HepG2 (cell line): ENCODE results near the gene DLEC1. TPM values are rescaled to one million over a fixed set of nuclear protein-coding genes. Genes with fewer than 3 reads are reported as not detected.

Experiments
- ATF7 ChIP-seq, 2 experiments: fragments of 450-650 bp in 1 of 2; sonication (generic) in 1 of 2; formaldehyde crosslinking in 1 of 2; IDR thresholded peaks; 2 replicates each; pipeline versions ENCODE4 v1.4.0 to v1.6.1; 2016 to 2020; ENCODE audit warnings: antibody characterized with exemption in 1 of 2, mild to moderate bottlenecking in 1 of 2, missing genetic modification reagents in 1 of 2
- MIXL1 ChIP-seq: IDR thresholded peaks from 2 replicates; pipeline ENCODE4 v1.6.1; 2016
- RBAK ChIP-seq: sonication (generic); formaldehyde crosslinking; IDR thresholded peaks from 2 replicates; pipeline ENCODE4 v1.5.1; 2020; ENCODE audit warnings: mild to moderate bottlenecking, missing genetic modification reagents
- RFX5 ChIP-seq: IDR thresholded peaks from 2 replicates; pipeline ENCODE4 v1.6.1; 2011; ENCODE audit warnings: low read depth, low read length, improper control_type of control experiment
- ZKSCAN5 ChIP-seq: sonication (generic); formaldehyde crosslinking; IDR thresholded peaks from 2 replicates; pipeline ENCODE4 v1.5.1; 2020; ENCODE audit warnings: mild to moderate bottlenecking, missing genetic modification reagents
- ZNF17 ChIP-seq: sonication (generic); formaldehyde crosslinking; IDR thresholded peaks from 2 replicates; pipeline ENCODE4 v1.5.0; 2020; ENCODE audit warnings: mild to moderate bottlenecking, missing genetic modification reagents
- ZNF329 ChIP-seq: sonication (generic); formaldehyde crosslinking; IDR thresholded peaks from 2 replicates; pipeline ENCODE4 v1.9.0; 2021; ENCODE audit warnings: low read depth, mild to moderate bottlenecking, missing genetic modification reagents
- ZNF546 ChIP-seq: sonication (generic); formaldehyde crosslinking; conservative IDR thresholded peaks from 2 replicates; pipeline ENCODE4 v1.8.1; 2023; ENCODE audit warnings: mild to moderate bottlenecking, missing genetic modification reagents
- ZNF687 ChIP-seq: sonication (generic); formaldehyde crosslinking; IDR thresholded peaks from 2 replicates; pipeline ENCODE4 v1.5.1; 2020; ENCODE audit warnings: mild to moderate bottlenecking, missing genetic modification reagents, moderate library complexity
- ZNF724P ChIP-seq: sonication (generic); formaldehyde crosslinking; IDR thresholded peaks from 2 replicates; pipeline ENCODE4 v1.8.0; 2022; ENCODE audit warnings: missing genetic modification reagents, borderline replicate concordance
- ZNF788 ChIP-seq: sonication (generic); formaldehyde crosslinking; IDR thresholded peaks from 2 replicates; pipeline ENCODE4 v1.5.0; 2020; ENCODE audit warnings: mild to moderate bottlenecking, missing genetic modification reagents, borderline replicate concordance
- ZNF891 ChIP-seq: sonication (generic); formaldehyde crosslinking; IDR thresholded peaks from 2 replicates; pipeline ENCODE4 v1.5.0; 2020; ENCODE audit warnings: mild to moderate bottlenecking, missing genetic modification reagents
- polyA plus RNA-seq, 8 experiments: library from polyadenylated mRNA; depleted of rRNA in 3 of 8; stranded (reverse) in 7 of 8; unstranded in 1 of 8; fragments of >200 nt; fragmentation: Illumina TruSeq in 4 of 8; extraction: Trizol in 4 of 8; gene quantifications; 2 replicates each; pipeline versions ENCODE4 v1.2.1 to v1.2.3, GENCODE V29; 2011 to 2016; ENCODE audit warnings: low read depth in 4 of 8, missing spikeins in 1 of 8, mixed read lengths in 1 of 8; ENCODE audit not compliant: insufficient read depth in 1 of 8
- total RNA-seq, 5 experiments: library from RNA; depleted of rRNA; stranded (reverse); fragments of >200 nt; fragmentation: Illumina TruSeq; extraction: Trizol; gene quantifications; 2 replicates each; pipeline ENCODE4 v1.2.3, GENCODE V29; 2016; ENCODE audit warnings: low read depth in 1 of 5
- TF ChIP-seq, protein P1 (sequence below): sonication (generic); formaldehyde crosslinking; IDR thresholded peaks from 2 replicates; pipeline ENCODE4 v1.5.0; 2020; ENCODE audit warnings: mild to moderate bottlenecking, missing genetic modification reagents

Gene DLEC1
- total and polyA plus RNA-seq, 2 of the 13 experiments (the other 11 are each of a cell fraction or from before 2014, with no cell fraction given), result 0.09 TPM; not detected in 1

DNA sequence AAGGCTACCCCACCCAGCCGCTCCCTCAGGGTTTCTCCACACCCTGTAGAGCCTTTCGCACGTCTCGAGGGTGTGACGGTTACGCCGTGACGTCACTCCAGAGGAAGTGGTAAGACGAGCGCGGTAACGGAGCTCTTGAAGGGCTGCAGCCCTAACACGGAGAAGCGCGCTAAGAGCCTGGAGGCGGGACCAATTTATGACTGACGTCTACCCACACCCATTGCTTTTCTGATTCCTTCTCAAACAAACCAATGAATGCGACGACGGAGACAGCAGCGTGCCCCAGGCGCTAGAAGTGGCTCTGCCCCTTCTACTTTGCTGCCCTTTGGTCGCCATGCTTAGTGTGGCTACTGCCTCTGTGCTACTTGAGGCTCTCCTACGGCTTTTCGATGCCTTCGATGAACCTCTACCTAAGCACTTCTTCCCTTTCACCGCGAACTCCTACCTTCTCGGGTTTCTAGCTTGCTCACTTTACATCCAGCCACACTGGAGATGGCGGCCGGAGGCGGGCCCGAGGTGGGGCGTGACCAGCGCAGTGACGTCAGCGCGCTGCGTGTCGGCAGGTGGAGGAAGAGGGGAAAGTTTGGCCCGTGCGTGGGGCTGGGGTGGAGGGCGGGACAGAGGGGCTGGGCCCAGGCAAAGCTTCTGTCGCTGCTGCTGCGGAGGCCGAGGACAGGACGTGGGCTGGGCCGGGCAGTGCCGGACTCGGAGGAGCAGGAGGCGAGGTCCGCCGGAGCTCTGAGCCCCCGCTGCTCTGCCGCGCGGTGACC, 126.1 kb downstream of the DLEC1 start, which contains the start of gene OXSR1 (continued):
- no peak for TF ChIP-seq ZKSCAN5 (CRISPR knock-in tag)
- no peak for TF ChIP-seq RBAK
- peak; percentile 94 for TF ChIP-seq ATF7 (IDR thresholded peaks at IDR 0.05)
- TF ChIP-seq ATF7 (CRISPR knock-in tag; IDR thresholded peaks at IDR 0.05), result no peak
- TF ChIP-seq ZNF687 (CRISPR knock-in tag), result peak; percentile 89
- TF ChIP-seq ZNF546 (CRISPR knock-in tag), result no peak; the same call in 1 of the 2 replicates
- TF ChIP-seq ZNF17 (CRISPR knock-in tag), result no peak
- TF ChIP-seq ZNF329 (CRISPR knock-in tag), result peak; percentile 22; the same call in 1 of the 2 replicates
- TF ChIP-seq RFX5, result peak; percentile 80
- peak; percentile 47; the same call in 1 of the 2 replicates for TF ChIP-seq MIXL1 (CRISPR knock-in tag)
- TF ChIP-seq, protein P1, sequence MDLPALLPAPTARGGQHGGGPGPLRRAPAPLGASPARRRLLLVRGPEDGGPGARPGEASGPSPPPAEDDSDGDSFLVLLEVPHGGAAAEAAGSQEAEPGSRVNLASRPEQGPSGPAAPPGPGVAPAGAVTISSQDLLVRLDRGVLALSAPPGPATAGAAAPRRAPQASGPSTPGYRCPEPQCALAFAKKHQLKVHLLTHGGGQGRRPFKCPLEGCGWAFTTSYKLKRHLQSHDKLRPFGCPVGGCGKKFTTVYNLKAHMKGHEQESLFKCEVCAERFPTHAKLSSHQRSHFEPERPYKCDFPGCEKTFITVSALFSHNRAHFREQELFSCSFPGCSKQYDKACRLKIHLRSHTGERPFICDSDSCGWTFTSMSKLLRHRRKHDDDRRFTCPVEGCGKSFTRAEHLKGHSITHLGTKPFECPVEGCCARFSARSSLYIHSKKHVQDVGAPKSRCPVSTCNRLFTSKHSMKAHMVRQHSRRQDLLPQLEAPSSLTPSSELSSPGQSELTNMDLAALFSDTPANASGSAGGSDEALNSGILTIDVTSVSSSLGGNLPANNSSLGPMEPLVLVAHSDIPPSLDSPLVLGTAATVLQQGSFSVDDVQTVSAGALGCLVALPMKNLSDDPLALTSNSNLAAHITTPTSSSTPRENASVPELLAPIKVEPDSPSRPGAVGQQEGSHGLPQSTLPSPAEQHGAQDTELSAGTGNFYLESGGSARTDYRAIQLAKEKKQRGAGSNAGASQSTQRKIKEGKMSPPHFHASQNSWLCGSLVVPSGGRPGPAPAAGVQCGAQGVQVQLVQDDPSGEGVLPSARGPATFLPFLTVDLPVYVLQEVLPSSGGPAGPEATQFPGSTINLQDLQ, result 0 out of 2 replicates have a peak, but pooled peaks have one; percentile 62
- TF ChIP-seq ZNF891 (CRISPR knock-in tag), result peak; percentile 61; the same call in 1 of the 2 replicates
- peak; percentile 34; the same call in 1 of the 2 replicates for TF ChIP-seq ZNF788 (CRISPR knock-in tag)
- peak; percentile 68; the same call in 1 of the 2 replicates for TF ChIP-seq ZNF724P (CRISPR knock-in tag)
